GM12801 (cell line): ENCODE measurements around the gene TXLNG.

Source experiments
- CTCF ChIP-seq: IDR thresholded peaks from one replicate; pipeline ENCODE4 v1.5.1; 2011; ENCODE audit warnings: control low read depth; ENCODE audit not compliant: insufficient read length; ENCODE audit errors: extremely low read depth

Gene TXLNG

GRCh38 chrX:16885628-16886027 lies 99.4 kb downstream of the TXLNG start:
- TF ChIP-seq CTCF = no peak

GRCh38 chrX:16892504-16893362 lies 106.5 kb downstream of the TXLNG start:
- TF ChIP-seq CTCF = peak; percentile 3
